SK-N-SH treated with all-trans-retinoic acid at 6 μM for 48 hours (cell line): ENCODE results near the gene HGD.

Source experiments
- ARNTL ChIP-seq: fragments of 450-650 bp; formaldehyde crosslinking; IDR thresholded peaks from 2 replicates; pipeline ENCODE4 v1.5.0; 2020; ENCODE audit warnings: low read depth, mild to moderate bottlenecking, moderate library complexity, borderline replicate concordance
- CSDC2 ChIP-seq: fragments of 250-450 bp; sonication (Bioruptor Pico); IDR thresholded peaks from 2 replicates; pipeline ENCODE4 v1.5.0; 2020; ENCODE audit warnings: mild to moderate bottlenecking, moderate library complexity
- GLIS3 ChIP-seq: fragments of 250-450 bp; sonication (Bioruptor Pico); IDR thresholded peaks from 2 replicates; pipeline ENCODE4 v1.5.0; 2020; ENCODE audit warnings: mild to moderate bottlenecking, moderate library complexity
- ISL1 ChIP-seq: fragments of 250-450 bp; sonication (Bioruptor Pico); IDR thresholded peaks from 2 replicates; pipeline ENCODE4 v2.1.2; 2022; ENCODE audit warnings: mild to moderate bottlenecking, moderate library complexity
- SNAI2 ChIP-seq: fragments of 250-450 bp; sonication (Bioruptor Pico); IDR thresholded peaks from 2 replicates; pipeline ENCODE4 v1.5.0; 2020; ENCODE audit warnings: mild to moderate bottlenecking, moderate library complexity
- TOX ChIP-seq: fragments of 250-450 bp; sonication (Bioruptor Pico); IDR thresholded peaks from 2 replicates; pipeline ENCODE4 v1.8.0; 2021; ENCODE audit warnings: mild to moderate bottlenecking, moderate library complexity, borderline replicate concordance
- ZFP3 ChIP-seq: fragments of 250-450 bp; sonication (Bioruptor Pico); IDR thresholded peaks from 2 replicates; pipeline ENCODE4 v1.5.0; 2020; ENCODE audit warnings: mild to moderate bottlenecking, moderate library complexity
- ZFP30 ChIP-seq: fragments of 450-650 bp; formaldehyde crosslinking; IDR thresholded peaks from 2 replicates; pipeline ENCODE4 v1.5.0; 2022; ENCODE audit warnings: mild to moderate bottlenecking, moderate library complexity
- ZNF8 ChIP-seq: fragments of 450-650 bp; formaldehyde crosslinking; IDR thresholded peaks from 2 replicates; pipeline ENCODE4 v1.5.0; 2020; ENCODE audit warnings: mild to moderate bottlenecking, moderate library complexity
- TF ChIP-seq, protein P1 (sequence below): fragments of 250-450 bp; sonication (Bioruptor Pico); IDR thresholded peaks from 2 replicates; pipeline ENCODE4 v1.8.0; 2021; ENCODE audit warnings: low read depth, mild to moderate bottlenecking, moderate library complexity, borderline replicate concordance
- TF ChIP-seq, protein P2 (sequence below): fragments of 250-450 bp; sonication (Bioruptor Pico); IDR thresholded peaks from 2 replicates; pipeline ENCODE4 v1.8.0; 2020; ENCODE audit warnings: mild to moderate bottlenecking, moderate library complexity, borderline replicate concordance
- TF ChIP-seq, protein P3 (sequence below): fragments of 250-450 bp; sonication (Bioruptor Pico); IDR thresholded peaks from 2 replicates; pipeline ENCODE4 v1.5.1; 2020; ENCODE audit warnings: low read depth, mild to moderate bottlenecking, moderate library complexity
- TF ChIP-seq, protein P4 (sequence below): fragments of 250-450 bp; sonication (Bioruptor Pico); IDR thresholded peaks from 2 replicates; pipeline ENCODE4 v1.5.1; 2021; ENCODE audit warnings: mild to moderate bottlenecking, moderate library complexity

DNA sequence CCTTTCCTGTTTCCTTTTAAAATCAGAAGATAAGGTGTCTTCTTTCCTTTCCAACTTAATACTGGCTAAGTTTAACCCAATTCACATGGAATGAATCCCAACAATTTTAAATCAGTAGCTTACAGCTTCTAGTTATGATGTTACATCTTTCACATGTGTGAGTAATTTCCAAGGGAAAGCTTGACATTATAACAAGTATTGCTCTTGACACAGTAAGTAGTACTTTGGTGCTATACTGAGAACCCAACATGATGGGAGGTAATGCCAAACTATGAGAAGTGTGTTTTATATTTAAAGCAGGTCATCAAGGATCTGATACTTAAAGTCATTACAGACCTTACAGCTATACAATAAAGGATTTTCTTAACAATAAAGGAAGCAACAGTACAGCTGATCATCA lies 31.2 kb upstream of the HGD start:
- TF ChIP-seq SNAI2 (no peak), TOX (CRISPR knock-in tag) (no peak), GLIS3 (CRISPR knock-in tag) (no peak), ZFP30 (CRISPR knock-in tag) (no peak), ISL1 (CRISPR knock-in tag) (no peak), ZNF8 (CRISPR knock-in tag) (no peak), ZFP3 (CRISPR knock-in tag) (no peak), CSDC2 (no peak), ARNTL (CRISPR knock-in tag) (no peak)
- TF ChIP-seq, protein P1, sequence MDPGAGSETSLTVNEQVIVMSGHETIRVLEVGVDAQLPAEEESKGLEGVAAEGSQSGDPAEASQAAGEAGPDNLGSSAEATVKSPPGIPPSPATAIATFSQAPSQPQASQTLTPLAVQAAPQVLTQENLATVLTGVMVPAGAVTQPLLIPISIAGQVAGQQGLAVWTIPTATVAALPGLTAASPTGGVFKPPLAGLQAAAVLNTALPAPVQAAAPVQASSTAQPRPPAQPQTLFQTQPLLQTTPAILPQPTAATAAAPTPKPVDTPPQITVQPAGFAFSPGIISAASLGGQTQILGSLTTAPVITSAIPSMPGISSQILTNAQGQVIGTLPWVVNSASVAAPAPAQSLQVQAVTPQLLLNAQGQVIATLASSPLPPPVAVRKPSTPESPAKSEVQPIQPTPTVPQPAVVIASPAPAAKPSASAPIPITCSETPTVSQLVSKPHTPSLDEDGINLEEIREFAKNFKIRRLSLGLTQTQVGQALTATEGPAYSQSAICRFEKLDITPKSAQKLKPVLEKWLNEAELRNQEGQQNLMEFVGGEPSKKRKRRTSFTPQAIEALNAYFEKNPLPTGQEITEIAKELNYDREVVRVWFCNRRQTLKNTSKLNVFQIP (CRISPR knock-in tag), result no peak
- TF ChIP-seq, protein P2, sequence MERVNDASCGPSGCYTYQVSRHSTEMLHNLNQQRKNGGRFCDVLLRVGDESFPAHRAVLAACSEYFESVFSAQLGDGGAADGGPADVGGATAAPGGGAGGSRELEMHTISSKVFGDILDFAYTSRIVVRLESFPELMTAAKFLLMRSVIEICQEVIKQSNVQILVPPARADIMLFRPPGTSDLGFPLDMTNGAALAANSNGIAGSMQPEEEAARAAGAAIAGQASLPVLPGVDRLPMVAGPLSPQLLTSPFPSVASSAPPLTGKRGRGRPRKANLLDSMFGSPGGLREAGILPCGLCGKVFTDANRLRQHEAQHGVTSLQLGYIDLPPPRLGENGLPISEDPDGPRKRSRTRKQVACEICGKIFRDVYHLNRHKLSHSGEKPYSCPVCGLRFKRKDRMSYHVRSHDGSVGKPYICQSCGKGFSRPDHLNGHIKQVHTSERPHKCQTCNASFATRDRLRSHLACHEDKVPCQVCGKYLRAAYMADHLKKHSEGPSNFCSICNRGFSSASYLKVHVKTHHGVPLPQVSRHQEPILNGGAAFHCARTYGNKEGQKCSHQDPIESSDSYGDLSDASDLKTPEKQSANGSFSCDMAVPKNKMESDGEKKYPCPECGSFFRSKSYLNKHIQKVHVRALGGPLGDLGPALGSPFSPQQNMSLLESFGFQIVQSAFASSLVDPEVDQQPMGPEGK, result no peak
- TF ChIP-seq, protein P3, sequence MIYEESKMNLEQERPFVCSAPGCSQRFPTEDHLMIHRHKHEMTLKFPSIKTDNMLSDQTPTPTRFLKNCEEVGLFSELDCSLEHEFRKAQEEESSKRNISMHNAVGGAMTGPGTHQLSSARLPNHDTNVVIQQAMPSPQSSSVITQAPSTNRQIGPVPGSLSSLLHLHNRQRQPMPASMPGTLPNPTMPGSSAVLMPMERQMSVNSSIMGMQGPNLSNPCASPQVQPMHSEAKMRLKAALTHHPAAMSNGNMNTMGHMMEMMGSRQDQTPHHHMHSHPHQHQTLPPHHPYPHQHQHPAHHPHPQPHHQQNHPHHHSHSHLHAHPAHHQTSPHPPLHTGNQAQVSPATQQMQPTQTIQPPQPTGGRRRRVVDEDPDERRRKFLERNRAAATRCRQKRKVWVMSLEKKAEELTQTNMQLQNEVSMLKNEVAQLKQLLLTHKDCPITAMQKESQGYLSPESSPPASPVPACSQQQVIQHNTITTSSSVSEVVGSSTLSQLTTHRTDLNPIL (CRISPR knock-in tag), result no peak
- TF ChIP-seq, protein P4, sequence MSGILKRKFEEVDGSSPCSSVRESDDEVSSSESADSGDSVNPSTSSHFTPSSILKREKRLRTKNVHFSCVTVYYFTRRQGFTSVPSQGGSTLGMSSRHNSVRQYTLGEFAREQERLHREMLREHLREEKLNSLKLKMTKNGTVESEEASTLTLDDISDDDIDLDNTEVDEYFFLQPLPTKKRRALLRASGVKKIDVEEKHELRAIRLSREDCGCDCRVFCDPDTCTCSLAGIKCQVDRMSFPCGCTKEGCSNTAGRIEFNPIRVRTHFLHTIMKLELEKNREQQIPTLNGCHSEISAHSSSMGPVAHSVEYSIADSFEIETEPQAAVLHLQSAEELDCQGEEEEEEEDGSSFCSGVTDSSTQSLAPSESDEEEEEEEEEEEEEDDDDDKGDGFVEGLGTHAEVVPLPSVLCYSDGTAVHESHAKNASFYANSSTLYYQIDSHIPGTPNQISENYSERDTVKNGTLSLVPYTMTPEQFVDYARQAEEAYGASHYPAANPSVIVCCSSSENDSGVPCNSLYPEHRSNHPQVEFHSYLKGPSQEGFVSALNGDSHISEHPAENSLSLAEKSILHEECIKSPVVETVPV, result no peak
